HEK293 (cell line): Measurements from ENCODE around the gene NUMB.

ENCODE experiments used
- ZNF121 ChIP-seq: fragments of 450-650 bp; formaldehyde crosslinking; IDR thresholded peaks from 2 replicates; pipeline ENCODE4 v1.5.1; 2016; ENCODE audit warnings: missing biosample characterization, missing genetic modification characterization
- ZNF311 ChIP-seq: fragments of 450-650 bp; formaldehyde crosslinking; IDR thresholded peaks from 2 replicates; pipeline ENCODE4 v1.5.1; 2017; ENCODE audit warnings: missing biosample characterization, missing genetic modification characterization, borderline replicate concordance
- TF ChIP-seq, protein P1 (sequence below): fragments of 450-650 bp; formaldehyde crosslinking; IDR thresholded peaks from 2 replicates; pipeline ENCODE4 v1.5.1; 2016; ENCODE audit warnings: missing biosample characterization, missing genetic modification characterization

DNA sequence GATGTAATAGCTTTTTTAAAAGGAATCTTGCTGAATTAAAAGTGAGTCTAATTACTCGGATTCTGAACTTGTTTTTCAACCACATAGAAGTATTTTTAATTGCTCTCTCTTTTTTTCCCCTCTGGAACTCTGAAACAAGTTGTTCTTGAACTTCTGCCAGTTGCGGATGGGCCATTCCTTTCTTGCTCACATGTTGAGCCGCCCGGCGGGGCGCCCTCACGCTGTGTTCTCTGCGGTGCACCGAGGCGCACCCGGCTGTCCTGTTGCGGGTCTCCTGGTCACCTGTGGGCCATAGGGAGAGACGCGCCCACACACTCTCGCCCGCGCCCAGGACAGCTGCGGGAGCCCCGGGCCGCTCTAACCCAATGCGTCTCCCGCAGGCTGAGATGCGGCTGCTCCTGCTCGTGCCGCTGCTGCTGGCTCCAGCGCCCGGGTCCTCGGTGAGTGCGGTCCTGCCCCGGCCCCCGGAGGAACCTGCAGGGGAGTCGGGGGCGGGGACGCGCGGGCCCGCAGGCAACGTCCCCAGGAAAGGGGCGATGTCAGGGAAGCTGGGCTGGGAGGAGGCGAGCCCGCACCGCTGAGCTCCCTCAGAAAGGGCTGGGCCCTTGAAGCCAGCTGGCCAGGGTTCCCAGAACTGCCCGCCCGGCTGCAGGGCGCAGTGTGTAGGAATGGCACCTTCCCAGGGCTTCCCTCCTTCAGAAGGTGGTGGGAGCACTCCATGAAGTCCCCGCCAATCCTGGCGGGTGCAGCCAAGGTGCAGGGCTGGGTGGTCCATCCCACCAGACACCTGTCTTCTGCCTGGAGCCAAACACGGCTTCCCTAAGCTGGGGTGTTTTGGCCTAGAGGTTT lies 218.7 kb downstream of the NUMB start:
- no peak for TF ChIP-seq ZNF121 (tag by site-specific recombination)
- TF ChIP-seq ZNF311 (tag by site-specific recombination) = no peak
- TF ChIP-seq, protein P1, sequence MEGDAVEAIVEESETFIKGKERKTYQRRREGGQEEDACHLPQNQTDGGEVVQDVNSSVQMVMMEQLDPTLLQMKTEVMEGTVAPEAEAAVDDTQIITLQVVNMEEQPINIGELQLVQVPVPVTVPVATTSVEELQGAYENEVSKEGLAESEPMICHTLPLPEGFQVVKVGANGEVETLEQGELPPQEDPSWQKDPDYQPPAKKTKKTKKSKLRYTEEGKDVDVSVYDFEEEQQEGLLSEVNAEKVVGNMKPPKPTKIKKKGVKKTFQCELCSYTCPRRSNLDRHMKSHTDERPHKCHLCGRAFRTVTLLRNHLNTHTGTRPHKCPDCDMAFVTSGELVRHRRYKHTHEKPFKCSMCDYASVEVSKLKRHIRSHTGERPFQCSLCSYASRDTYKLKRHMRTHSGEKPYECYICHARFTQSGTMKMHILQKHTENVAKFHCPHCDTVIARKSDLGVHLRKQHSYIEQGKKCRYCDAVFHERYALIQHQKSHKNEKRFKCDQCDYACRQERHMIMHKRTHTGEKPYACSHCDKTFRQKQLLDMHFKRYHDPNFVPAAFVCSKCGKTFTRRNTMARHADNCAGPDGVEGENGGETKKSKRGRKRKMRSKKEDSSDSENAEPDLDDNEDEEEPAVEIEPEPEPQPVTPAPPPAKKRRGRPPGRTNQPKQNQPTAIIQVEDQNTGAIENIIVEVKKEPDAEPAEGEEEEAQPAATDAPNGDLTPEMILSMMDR (tag by site-specific recombination) = no peak
